GM23338 (cell line): ENCODE results near the gene CAMSAP2. TPM values are rescaled to one million over a fixed set of nuclear protein-coding genes. Genes with fewer than 3 reads are reported as not detected.

ENCODE experiments used
- ATAC-seq: fragments of 200-7000 bp; cut with Tn5 transposase; 3 replicates; pipeline ENCODE4 v1.9.1; 2020
- DNase-seq: peaks from one replicate; pipeline ENCODE4 v3.0.0-alpha.2; 2015; ENCODE audit warnings: low spot score
- H2AFZ ChIP-seq: fragments of 200-600 bp; sonication (generic); 2 replicates; pipeline ENCODE4 v1.8.0; 2016; ENCODE audit warnings: antibody characterized with exemption, mild to moderate bottlenecking, moderate library complexity
- H3F3A ChIP-seq: fragments of 200-600 bp; sonication (generic); replicated peaks from 2 replicates; pipeline ENCODE4 v1.8.0; 2017; ENCODE audit warnings: antibody characterized with exemption, mixed run types, low read depth
- H3K27ac ChIP-seq: fragments of 200-600 bp; sonication (generic); 2 replicates; pipeline ENCODE4 v1.6.1; 2016; ENCODE audit warnings: low read depth
- H3K27me3 ChIP-seq: fragments of 200-600 bp; sonication (generic); 2 replicates; pipeline ENCODE4 v1.8.0; 2016; ENCODE audit warnings: mild to moderate bottlenecking, mixed run types, moderate library complexity; ENCODE audit not compliant: insufficient read depth
- H3K36me3 ChIP-seq: fragments of 200-600 bp; sonication (generic); 2 replicates; pipeline ENCODE4 v1.8.0; 2016; ENCODE audit warnings: mild to moderate bottlenecking; ENCODE audit not compliant: insufficient read depth
- H3K4me1 ChIP-seq: fragments of 200-600 bp; sonication (generic); 2 replicates; pipeline ENCODE4 v1.8.0; 2016; ENCODE audit warnings: mild to moderate bottlenecking, moderate library complexity; ENCODE audit not compliant: insufficient read depth
- H3K4me2 ChIP-seq: fragments of 200-600 bp; sonication (generic); 2 replicates; pipeline ENCODE4 v1.7.1; 2017; ENCODE audit warnings: mixed run types
- H3K4me3 ChIP-seq: fragments of 200-600 bp; sonication (generic); 2 replicates; pipeline ENCODE4 v1.6.1; 2016; ENCODE audit warnings: mixed run types
- H3K79me2 ChIP-seq: fragments of 200-600 bp; sonication (generic); replicated peaks from 2 replicates; pipeline ENCODE4 v1.8.0; 2017; ENCODE audit warnings: mild to moderate bottlenecking; ENCODE audit not compliant: insufficient read depth
- H3K9me2 ChIP-seq: fragments of 200-600 bp; sonication (generic); 2 replicates; pipeline ENCODE4 v1.8.0; 2017; ENCODE audit not compliant: insufficient read depth
- H4K20me1 ChIP-seq: fragments of 200-600 bp; sonication (generic); replicated peaks from 2 replicates; pipeline ENCODE4 v1.8.0; 2017; ENCODE audit warnings: mild to moderate bottlenecking; ENCODE audit not compliant: insufficient read depth
- H3K27ac Mint-ChIP-seq: 2 replicates; pipeline ENCODE4 v1.8.0; 2020; ENCODE audit warnings: inconsistent platforms, mild to moderate bottlenecking, moderate library complexity, mixed read lengths
- H3K27me3 Mint-ChIP-seq: 3 replicates; pipeline ENCODE4 v1.8.0; 2022; ENCODE audit warnings: low read depth, mild to moderate bottlenecking, moderate library complexity, mixed read lengths, inconsistent platforms; ENCODE audit not compliant: insufficient read depth, poor library complexity
- H3K36me3 Mint-ChIP-seq: 3 replicates; pipeline ENCODE4 v1.8.0; 2021; ENCODE audit warnings: low read depth, mild to moderate bottlenecking, inconsistent platforms, moderate library complexity, mixed read lengths
- H3K4me1 Mint-ChIP-seq: 3 replicates; pipeline ENCODE4 v1.8.0; 2020; ENCODE audit warnings: mild to moderate bottlenecking, inconsistent platforms, mixed read lengths
- H3K4me3 Mint-ChIP-seq: 3 replicates; pipeline ENCODE4 v1.8.0; 2021; ENCODE audit warnings: moderate library complexity, mild to moderate bottlenecking, inconsistent platforms, mixed read lengths
- H3K9me3 Mint-ChIP-seq: 3 replicates; pipeline ENCODE4 v1.8.0; 2020; ENCODE audit warnings: moderate library complexity, mild to moderate bottlenecking, inconsistent platforms, mixed read lengths
- CREB1 ChIP-seq: fragments of 250-450 bp; sonication (Bioruptor Pico); IDR thresholded peaks from 2 replicates; pipeline ENCODE4 v1.5.0; 2020; ENCODE audit warnings: low read depth, mild to moderate bottlenecking, moderate library complexity
- EZH2phosphoT487 ChIP-seq: fragments of 200-600 bp; sonication (generic); IDR thresholded peaks from one replicate; pipeline ENCODE4 v1.8.1; 2018; ENCODE audit warnings: antibody characterized with exemption; ENCODE audit not compliant: unreplicated experiment
- JUNB ChIP-seq: IDR thresholded peaks from one replicate; pipeline ENCODE4 v1.6.1; 2016; ENCODE audit warnings: antibody characterized with exemption; ENCODE audit not compliant: unreplicated experiment
- NANOG ChIP-seq: IDR thresholded peaks from 2 replicates; pipeline ENCODE4 v1.6.1; 2016; ENCODE audit warnings: antibody characterized with exemption, borderline replicate concordance
- POLR2AphosphoS5 ChIP-seq: IDR thresholded peaks from 2 replicates; pipeline ENCODE4 v1.6.1; 2016; ENCODE audit warnings: antibody characterized with exemption, low read depth
- ZNF114 ChIP-seq: fragments of 250-450 bp; sonication (Bioruptor Pico); IDR thresholded peaks from 2 replicates; pipeline ENCODE4 v1.5.0; 2020; ENCODE audit warnings: mild to moderate bottlenecking, moderate library complexity
- polyA plus RNA-seq: library from polyadenylated mRNA; unstranded; fragments of >200 nt; fragmentation: Nextera tagmentation; extraction: Ambion mirVana; gene quantifications from 2 replicates; pipeline ENCODE4 v1.2.1, GENCODE V29; 2016
- total RNA-seq: library from RNA; depleted of rRNA; stranded (reverse); fragments of >200 nt; shearing (Covaris generic); gene quantifications from 2 replicates; pipeline ENCODE4 v1.2.3, GENCODE V29; 2014
- TF ChIP-seq, protein P1 (sequence below): IDR thresholded peaks from 2 replicates; pipeline ENCODE4 v1.6.1; 2016; ENCODE audit warnings: antibody characterized with exemption
- TF ChIP-seq, protein P2 (sequence below): fragments of 250-450 bp; sonication (Bioruptor Pico); IDR thresholded peaks from 2 replicates; pipeline ENCODE4 v1.5.0; 2020; ENCODE audit warnings: mild to moderate bottlenecking, moderate library complexity
- TF ChIP-seq, protein P3 (sequence below), 2 experiments: fragments of 200-600 bp in 1 of 2; sonication (generic) in 1 of 2; conservative IDR thresholded peaks; 2 replicates each; pipeline versions ENCODE4 v1.5.1 to v1.6.1; 2016 to 2017; ENCODE audit warnings: antibody characterized with exemption in 2 of 2, low read depth in 2 of 2, mild to moderate bottlenecking in 2 of 2, moderate library complexity in 1 of 2

CAMSAP2 gene
- total and polyA plus RNA-seq, 2 experiments from 2014 or later: 9.1 to 21.3 TPM

DNA sequence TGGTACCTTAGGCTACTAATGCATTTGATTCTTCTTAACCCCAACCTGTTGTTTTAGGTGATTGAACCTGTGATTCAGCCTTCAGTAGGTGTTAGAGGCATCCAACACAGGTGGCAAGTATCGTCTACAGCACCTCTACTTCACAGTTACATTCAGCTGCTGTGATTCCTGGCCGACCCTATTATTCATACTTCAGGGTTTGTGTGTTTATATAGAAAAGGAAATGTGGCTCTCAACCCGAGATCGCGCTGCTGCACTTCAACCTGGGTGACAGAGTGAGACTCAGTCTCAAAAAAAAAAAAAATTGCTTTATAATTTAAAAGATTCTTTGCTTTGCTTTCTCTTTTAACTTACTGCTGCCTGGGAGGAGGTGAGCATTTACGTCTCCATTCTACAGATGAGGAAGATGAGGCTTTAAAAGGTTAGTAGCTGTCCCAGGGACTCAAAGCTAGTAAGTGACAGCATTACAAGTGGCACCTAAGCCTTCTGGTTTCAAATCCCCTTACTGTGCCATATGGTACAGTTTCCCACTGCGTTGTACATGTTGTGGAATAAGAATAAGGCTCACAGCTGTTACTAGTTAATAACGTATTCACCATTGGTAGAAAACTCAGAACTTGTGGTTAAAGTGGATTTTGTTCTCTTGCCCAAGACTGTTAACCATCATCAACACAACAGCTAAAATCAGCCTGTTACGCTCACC lies 124.2 kb downstream of the CAMSAP2 start:
- Histone ChIP-seq H3K79me2 (no peaks in the 10 kb centered on the region), H3K9me2 (no peaks in the 10 kb centered on the region), H3K27me3 (no peaks in the 10 kb centered on the region), H2AFZ (no peak overlapping the region), H3K27ac (0 out of 2 replicates have a peak overlapping the region, but pooled peaks have one; percentile 11), H3F3A (no peaks in the 10 kb centered on the region), H3K36me3 (no peaks in the 10 kb centered on the region), H3K4me1 (peaks cover 5% of the 10 kb centered on the region; the same call in 1 of the 2 replicates), H3K4me2 (no peak overlapping the region), H4K20me1 (no peaks in the 10 kb centered on the region), H3K4me3 (no peak overlapping the region)
- TF ChIP-seq ZNF114 (CRISPR knock-in tag): no peak
- TF ChIP-seq, protein P1, sequence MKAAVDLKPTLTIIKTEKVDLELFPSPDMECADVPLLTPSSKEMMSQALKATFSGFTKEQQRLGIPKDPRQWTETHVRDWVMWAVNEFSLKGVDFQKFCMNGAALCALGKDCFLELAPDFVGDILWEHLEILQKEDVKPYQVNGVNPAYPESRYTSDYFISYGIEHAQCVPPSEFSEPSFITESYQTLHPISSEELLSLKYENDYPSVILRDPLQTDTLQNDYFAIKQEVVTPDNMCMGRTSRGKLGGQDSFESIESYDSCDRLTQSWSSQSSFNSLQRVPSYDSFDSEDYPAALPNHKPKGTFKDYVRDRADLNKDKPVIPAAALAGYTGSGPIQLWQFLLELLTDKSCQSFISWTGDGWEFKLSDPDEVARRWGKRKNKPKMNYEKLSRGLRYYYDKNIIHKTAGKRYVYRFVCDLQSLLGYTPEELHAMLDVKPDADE: no peak
- TF ChIP-seq, protein P2, sequence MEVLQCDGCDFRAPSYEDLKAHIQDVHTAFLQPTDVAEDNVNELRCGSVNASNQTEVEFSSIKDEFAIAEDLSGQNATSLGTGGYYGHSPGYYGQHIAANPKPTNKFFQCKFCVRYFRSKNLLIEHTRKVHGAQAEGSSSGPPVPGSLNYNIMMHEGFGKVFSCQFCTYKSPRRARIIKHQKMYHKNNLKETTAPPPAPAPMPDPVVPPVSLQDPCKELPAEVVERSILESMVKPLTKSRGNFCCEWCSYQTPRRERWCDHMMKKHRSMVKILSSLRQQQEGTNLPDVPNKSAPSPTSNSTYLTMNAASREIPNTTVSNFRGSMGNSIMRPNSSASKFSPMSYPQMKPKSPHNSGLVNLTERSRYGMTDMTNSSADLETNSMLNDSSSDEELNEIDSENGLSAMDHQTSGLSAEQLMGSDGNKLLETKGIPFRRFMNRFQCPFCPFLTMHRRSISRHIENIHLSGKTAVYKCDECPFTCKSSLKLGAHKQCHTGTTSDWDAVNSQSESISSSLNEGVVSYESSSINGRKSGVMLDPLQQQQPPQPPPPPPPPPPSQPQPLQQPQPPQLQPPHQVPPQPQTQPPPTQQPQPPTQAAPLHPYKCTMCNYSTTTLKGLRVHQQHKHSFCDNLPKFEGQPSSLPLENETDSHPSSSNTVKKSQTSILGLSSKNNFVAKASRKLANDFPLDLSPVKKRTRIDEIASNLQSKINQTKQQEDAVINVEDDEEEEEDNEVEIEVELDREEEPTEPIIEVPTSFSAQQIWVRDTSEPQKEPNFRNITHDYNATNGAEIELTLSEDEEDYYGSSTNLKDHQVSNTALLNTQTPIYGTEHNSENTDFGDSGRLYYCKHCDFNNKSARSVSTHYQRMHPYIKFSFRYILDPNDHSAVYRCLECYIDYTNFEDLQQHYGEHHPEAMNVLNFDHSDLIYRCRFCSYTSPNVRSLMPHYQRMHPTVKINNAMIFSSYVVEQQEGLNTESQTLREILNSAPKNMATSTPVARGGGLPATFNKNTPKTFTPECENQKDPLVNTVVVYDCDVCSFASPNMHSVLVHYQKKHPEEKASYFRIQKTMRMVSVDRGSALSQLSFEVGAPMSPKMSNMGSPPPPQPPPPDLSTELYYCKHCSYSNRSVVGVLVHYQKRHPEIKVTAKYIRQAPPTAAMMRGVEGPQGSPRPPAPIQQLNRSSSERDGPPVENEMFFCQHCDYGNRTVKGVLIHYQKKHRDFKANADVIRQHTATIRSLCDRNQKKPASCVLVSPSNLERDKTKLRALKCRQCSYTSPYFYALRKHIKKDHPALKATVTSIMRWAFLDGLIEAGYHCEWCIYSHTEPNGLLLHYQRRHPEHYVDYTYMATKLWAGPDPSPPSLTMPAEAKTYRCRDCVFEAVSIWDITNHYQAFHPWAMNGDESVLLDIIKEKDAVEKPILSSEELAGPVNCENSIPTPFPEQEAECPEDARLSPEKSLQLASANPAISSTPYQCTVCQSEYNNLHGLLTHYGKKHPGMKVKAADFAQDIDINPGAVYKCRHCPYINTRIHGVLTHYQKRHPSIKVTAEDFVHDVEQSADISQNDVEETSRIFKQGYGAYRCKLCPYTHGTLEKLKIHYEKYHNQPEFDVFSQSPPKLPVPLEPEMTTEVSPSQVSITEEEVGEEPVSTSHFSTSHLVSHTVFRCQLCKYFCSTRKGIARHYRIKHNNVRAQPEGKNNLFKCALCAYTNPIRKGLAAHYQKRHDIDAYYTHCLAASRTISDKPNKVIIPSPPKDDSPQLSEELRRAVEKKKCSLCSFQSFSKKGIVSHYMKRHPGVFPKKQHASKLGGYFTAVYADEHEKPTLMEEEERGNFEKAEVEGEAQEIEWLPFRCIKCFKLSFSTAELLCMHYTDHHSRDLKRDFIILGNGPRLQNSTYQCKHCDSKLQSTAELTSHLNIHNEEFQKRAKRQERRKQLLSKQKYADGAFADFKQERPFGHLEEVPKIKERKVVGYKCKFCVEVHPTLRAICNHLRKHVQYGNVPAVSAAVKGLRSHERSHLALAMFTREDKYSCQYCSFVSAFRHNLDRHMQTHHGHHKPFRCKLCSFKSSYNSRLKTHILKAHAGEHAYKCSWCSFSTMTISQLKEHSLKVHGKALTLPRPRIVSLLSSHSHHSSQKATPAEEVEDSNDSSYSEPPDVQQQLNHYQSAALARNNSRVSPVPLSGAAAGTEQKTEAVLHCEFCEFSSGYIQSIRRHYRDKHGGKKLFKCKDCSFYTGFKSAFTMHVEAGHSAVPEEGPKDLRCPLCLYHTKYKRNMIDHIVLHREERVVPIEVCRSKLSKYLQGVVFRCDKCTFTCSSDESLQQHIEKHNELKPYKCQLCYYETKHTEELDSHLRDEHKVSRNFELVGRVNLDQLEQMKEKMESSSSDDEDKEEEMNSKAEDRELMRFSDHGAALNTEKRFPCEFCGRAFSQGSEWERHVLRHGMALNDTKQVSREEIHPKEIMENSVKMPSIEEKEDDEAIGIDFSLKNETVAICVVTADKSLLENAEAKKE (CRISPR knock-in tag): no peak
- no peak for TF ChIP-seq CREB1 (CRISPR knock-in tag)
- TF ChIP-seq JUNB: no peak
- no peak for TF ChIP-seq POLR2AphosphoS5
- TF ChIP-seq, protein P3, sequence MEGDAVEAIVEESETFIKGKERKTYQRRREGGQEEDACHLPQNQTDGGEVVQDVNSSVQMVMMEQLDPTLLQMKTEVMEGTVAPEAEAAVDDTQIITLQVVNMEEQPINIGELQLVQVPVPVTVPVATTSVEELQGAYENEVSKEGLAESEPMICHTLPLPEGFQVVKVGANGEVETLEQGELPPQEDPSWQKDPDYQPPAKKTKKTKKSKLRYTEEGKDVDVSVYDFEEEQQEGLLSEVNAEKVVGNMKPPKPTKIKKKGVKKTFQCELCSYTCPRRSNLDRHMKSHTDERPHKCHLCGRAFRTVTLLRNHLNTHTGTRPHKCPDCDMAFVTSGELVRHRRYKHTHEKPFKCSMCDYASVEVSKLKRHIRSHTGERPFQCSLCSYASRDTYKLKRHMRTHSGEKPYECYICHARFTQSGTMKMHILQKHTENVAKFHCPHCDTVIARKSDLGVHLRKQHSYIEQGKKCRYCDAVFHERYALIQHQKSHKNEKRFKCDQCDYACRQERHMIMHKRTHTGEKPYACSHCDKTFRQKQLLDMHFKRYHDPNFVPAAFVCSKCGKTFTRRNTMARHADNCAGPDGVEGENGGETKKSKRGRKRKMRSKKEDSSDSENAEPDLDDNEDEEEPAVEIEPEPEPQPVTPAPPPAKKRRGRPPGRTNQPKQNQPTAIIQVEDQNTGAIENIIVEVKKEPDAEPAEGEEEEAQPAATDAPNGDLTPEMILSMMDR (conservative IDR thresholded peaks at IDR 0.05; ENCODE audit: low read depth in 2 of 2): no peak
- TF ChIP-seq EZH2phosphoT487: no peak
- no peak for TF ChIP-seq NANOG
- Mint-ChIP-seq H3K9me3 (no peaks in the 10 kb centered on the region), H3K4me3 (no peak overlapping the region), H3K27ac (no peak overlapping the region), H3K4me1 (peaks cover 10% of the 10 kb centered on the region), H3K36me3 (no peaks in the 10 kb centered on the region), H3K27me3 (peaks cover 5% of the 10 kb centered on the region)
- ATAC-seq (no peak), DNase-seq (no peak)
